Measurements from ENCODE around the gene PARP3.

Gene PARP3

DNA sequence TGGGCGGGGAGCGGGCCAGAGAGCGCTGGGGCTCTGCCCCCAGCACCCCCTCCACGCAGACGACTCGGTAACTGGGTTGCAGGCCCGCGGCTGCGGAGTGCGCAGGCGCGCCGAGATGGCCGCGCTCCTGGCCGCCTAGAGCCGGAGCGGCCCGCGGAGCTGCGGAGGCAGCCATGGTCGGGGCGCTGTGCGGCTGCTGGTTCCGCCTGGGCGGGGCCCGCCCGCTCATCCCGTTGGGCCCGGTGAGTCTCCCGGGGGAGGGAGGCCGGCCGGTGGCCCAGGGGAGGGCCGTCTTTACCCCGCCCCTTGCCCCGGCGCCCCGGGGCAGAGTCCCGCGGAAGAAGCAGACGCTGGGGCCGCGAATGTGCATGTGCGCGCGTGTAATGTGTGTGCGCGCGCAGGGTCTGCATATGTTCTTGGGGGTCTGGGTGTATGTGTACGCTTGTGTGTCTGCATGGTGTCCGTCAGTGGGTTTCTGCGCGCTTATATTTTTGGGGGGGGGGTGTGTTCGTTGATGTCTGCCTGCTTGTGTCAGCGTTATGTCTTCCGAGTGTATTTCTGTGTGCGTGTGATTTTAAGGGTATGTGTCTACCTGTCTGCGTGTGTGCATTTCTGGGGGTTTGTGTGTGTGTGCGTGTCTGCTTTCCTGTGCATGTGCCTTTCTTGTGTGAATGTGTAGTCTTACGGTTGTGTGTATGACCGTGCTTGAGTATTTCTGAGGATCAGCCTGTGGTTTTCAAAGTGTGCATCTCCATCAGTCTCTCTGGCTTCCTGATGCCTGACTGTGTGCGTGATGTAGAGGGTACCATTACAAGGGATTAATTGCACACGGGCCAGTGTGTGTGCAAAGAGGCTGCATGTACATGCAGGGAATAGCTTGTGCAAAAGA, 33.0 kb downstream of the PARP3 start, which contains the start of gene ABHD14A:
Gene ABHD14A, plus strand, starts transcription at position 102 of the 889 bp plus-strand sequence. Its CDS starts 72 bp downstream, at position 174.
- H3K4me1 ChIP-seq (ENCODE audit: control insufficient read depth, insufficient read depth, low read length, poor library complexity, severe bottlenecking) = peaks cover 12% of the 10 kb centered on the region
- H3K36me3 ChIP-seq (ENCODE audit: control insufficient read depth, insufficient read depth, low read length) = no peaks in the 10 kb centered on the region
- H3K27me3 ChIP-seq (replicated peaks; ENCODE audit: control insufficient read depth, insufficient read depth, low read length, poor library complexity, severe bottlenecking) = no peaks in the 10 kb centered on the region
- peak within 1 kb of the TSS; percentile 64 for H3K27ac ChIP-seq (ENCODE audit: insufficient read depth, low read length, poor library complexity, severe bottlenecking)
- DNase-seq = peak; percentile 71 to 77 (median 71)
- no peaks in the 10 kb centered on the region for H3K9me3 ChIP-seq (ENCODE audit: control insufficient read depth, low read length)
- peak within 1 kb of the TSS; percentile 94 for H3K4me3 ChIP-seq (ENCODE audit: insufficient read depth, low read depth, low read length, poor library complexity, severe bottlenecking)

- H3K4me1 ChIP-seq (ENCODE audit: control insufficient read depth, insufficient read depth, low read length, poor library complexity, severe bottlenecking) = peaks cover 12% of the 10 kb centered on the region
- H3K4me3 ChIP-seq (ENCODE audit: insufficient read depth, low read depth, low read length, poor library complexity, severe bottlenecking) = peak overlapping the region; percentile 94
- H3K27me3 ChIP-seq (replicated peaks; ENCODE audit: control insufficient read depth, insufficient read depth, low read length, poor library complexity, severe bottlenecking) = no peaks in the 10 kb centered on the region
- DNase-seq = no peak
- H3K9me3 ChIP-seq (ENCODE audit: control insufficient read depth, low read length) = no peaks in the 10 kb centered on the region
- H3K27ac ChIP-seq (ENCODE audit: insufficient read depth, low read length, poor library complexity, severe bottlenecking) = peak overlapping the region; percentile 64
- H3K36me3 ChIP-seq (ENCODE audit: control insufficient read depth, insufficient read depth, low read length) = no peaks in the 10 kb centered on the region
Measured at GRCh38 chr3:51975852-51976549, 33.8 kb downstream of the PARP3 start.

DNA sequence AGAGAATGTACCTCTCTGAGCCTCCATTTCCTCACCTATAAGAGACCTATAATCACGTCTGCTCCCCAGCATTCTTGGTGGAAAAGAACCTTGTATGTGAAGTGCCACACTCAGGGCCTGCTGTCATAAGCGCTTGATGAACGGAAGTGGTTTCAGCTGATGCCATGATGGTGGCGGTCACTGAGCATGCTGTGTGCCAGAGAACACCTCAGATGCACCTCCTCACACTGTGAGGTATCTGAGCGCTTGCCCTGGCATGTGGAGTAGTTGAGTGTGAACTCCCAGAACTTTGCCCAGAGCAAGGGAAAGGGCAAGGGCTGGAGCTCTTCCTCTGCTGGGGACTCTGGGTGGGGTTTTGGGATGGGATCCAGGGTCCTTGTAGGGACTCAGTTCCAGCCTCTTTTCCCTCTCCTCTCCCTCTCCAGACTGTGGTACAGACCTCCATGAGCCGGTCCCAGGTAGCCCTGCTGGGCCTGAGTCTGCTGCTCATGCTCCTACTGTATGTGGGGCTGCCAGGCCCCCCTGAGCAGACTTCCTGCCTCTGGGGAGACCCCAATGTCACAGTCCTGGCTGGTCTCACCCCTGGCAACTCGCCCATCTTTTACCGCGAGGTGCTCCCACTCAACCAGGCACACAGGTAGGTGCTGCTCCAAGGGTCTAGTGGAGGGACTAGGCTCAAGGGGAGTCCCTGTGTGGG, 35.4 kb downstream of the PARP3 start:
- Histone ChIP-seq H3K4me3 (ENCODE audit: insufficient read depth, low read depth, low read length, poor library complexity, severe bottlenecking) (no peak overlapping the region), H3K27ac (ENCODE audit: insufficient read depth, low read length, poor library complexity, severe bottlenecking) (no peak overlapping the region), H3K4me1 (ENCODE audit: control insufficient read depth, insufficient read depth, low read length, poor library complexity, severe bottlenecking) (peaks cover 20% of the 10 kb centered on the region), H3K9me3 (ENCODE audit: control insufficient read depth, low read length) (no peaks in the 10 kb centered on the region), H3K27me3 (replicated peaks; ENCODE audit: control insufficient read depth, insufficient read depth, low read length, poor library complexity, severe bottlenecking) (no peaks in the 10 kb centered on the region), H3K36me3 (ENCODE audit: control insufficient read depth, insufficient read depth, low read length) (no peaks in the 10 kb centered on the region)
- DNase-seq = peak in 2 of 3 donors; percentile 22 to 27

GRCh38 chr3:51978143-51978502, 36.0 kb downstream of the PARP3 start:
- no peak overlapping the region for H3K27ac ChIP-seq (ENCODE audit: insufficient read depth, low read length, poor library complexity, severe bottlenecking)

GRCh38 chr3:51980253-51980652, 38.1 kb downstream of the PARP3 start:
- Histone ChIP-seq H3K4me3 (ENCODE audit: insufficient read depth, low read depth, low read length, poor library complexity, severe bottlenecking) (no peak overlapping the region), H3K4me1 (ENCODE audit: control insufficient read depth, insufficient read depth, low read length, poor library complexity, severe bottlenecking) (peaks cover 17% of the 10 kb centered on the region), H3K27me3 (replicated peaks; ENCODE audit: control insufficient read depth, insufficient read depth, low read length, poor library complexity, severe bottlenecking) (no peaks in the 10 kb centered on the region), H3K9me3 (ENCODE audit: control insufficient read depth, low read length) (no peaks in the 10 kb centered on the region), H3K36me3 (ENCODE audit: control insufficient read depth, insufficient read depth, low read length) (no peaks in the 10 kb centered on the region), H3K27ac (ENCODE audit: insufficient read depth, low read length, poor library complexity, severe bottlenecking) (no peak overlapping the region)
- no peak for DNase-seq

More at GRCh38 chr3:51978143-51978502, 36.0 kb downstream of the PARP3 start:
- H3K27me3 ChIP-seq (replicated peaks; ENCODE audit: control insufficient read depth, insufficient read depth, low read length, poor library complexity, severe bottlenecking) = no peaks in the 10 kb centered on the region
- peaks cover 23% of the 10 kb centered on the region for H3K4me1 ChIP-seq (ENCODE audit: control insufficient read depth, insufficient read depth, low read length, poor library complexity, severe bottlenecking)
- no peaks in the 10 kb centered on the region for H3K9me3 ChIP-seq (ENCODE audit: control insufficient read depth, low read length)
- H3K36me3 ChIP-seq (ENCODE audit: control insufficient read depth, insufficient read depth, low read length) = no peaks in the 10 kb centered on the region
- DNase-seq = no peak
- no peak overlapping the region for H3K4me3 ChIP-seq (ENCODE audit: insufficient read depth, low read depth, low read length, poor library complexity, severe bottlenecking)

GRCh38 chr3:51982352-51982837, 40.2 kb downstream of the PARP3 start:
- no peaks in the 10 kb centered on the region for H3K9me3 ChIP-seq (ENCODE audit: control insufficient read depth, low read length)
- peak overlapping the region; percentile 71 for H3K27ac ChIP-seq (ENCODE audit: insufficient read depth, low read length, poor library complexity, severe bottlenecking)
- DNase-seq = no peak
- H3K36me3 ChIP-seq (ENCODE audit: control insufficient read depth, insufficient read depth, low read length) = no peaks in the 10 kb centered on the region
- H3K4me1 ChIP-seq (ENCODE audit: control insufficient read depth, insufficient read depth, low read length, poor library complexity, severe bottlenecking) = peaks cover 13% of the 10 kb centered on the region
- peak overlapping the region; percentile 61 for H3K4me3 ChIP-seq (ENCODE audit: insufficient read depth, low read depth, low read length, poor library complexity, severe bottlenecking)
- H3K27me3 ChIP-seq (replicated peaks; ENCODE audit: control insufficient read depth, insufficient read depth, low read length, poor library complexity, severe bottlenecking) = no peaks in the 10 kb centered on the region

DNA sequence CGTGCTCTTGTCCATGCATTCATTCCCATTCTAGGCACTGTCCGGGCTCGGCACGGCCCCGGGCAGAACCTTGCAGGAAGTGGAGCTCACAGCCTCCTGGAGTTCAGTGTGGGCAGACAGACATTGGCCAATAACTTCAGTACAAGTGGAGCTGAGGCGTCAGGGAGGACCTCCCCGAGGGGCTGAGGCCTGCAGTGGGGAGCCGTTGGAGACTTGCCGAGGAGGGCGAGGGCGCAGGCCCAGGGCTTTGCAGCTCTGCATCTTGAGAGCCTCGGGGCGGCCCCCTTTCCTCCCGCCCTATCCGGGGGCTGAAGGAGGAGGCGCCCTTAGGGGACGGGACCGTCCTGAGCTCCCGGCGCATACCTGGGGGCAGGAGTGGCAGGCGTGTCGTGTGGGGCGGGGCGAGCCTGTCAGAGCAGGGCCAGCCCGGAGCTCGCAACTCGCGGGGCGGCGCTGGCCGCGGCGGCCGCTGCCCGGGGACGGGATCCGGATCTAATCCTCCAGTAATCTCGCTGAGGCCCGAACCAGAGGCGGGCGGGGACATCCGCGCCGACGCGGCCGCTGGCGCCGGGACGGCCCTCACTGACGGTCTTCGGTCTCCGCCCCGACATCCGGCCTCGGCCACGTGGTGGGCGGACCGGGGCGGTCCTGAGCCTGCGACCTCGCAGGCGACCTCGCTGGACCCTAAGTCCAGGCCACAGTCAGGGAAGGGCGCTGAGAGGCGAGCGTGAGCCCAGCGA, 40.8 kb downstream of the PARP3 start, which contains the start of gene ACY1:
Gene ACY1, plus strand, starts transcription at position 698 of the 740 bp plus-strand sequence. CDS start 530 bp downstream, outside the sequence.
- H3K27me3 ChIP-seq (replicated peaks; ENCODE audit: control insufficient read depth, insufficient read depth, low read length, poor library complexity, severe bottlenecking) = no peaks in the 10 kb centered on the region
- H3K9me3 ChIP-seq (ENCODE audit: control insufficient read depth, low read length) = no peaks in the 10 kb centered on the region
- peak within 1 kb of the TSS; percentile 71 for H3K27ac ChIP-seq (ENCODE audit: insufficient read depth, low read length, poor library complexity, severe bottlenecking)
- DNase-seq = peak; percentile 61 to 68 (median 67)
- peaks cover 11% of the 10 kb centered on the region for H3K4me1 ChIP-seq (ENCODE audit: control insufficient read depth, insufficient read depth, low read length, poor library complexity, severe bottlenecking)
- no peaks in the 10 kb centered on the region for H3K36me3 ChIP-seq (ENCODE audit: control insufficient read depth, insufficient read depth, low read length)
- peak within 1 kb of the TSS; percentile 61 for H3K4me3 ChIP-seq (ENCODE audit: insufficient read depth, low read depth, low read length, poor library complexity, severe bottlenecking)

DNA sequence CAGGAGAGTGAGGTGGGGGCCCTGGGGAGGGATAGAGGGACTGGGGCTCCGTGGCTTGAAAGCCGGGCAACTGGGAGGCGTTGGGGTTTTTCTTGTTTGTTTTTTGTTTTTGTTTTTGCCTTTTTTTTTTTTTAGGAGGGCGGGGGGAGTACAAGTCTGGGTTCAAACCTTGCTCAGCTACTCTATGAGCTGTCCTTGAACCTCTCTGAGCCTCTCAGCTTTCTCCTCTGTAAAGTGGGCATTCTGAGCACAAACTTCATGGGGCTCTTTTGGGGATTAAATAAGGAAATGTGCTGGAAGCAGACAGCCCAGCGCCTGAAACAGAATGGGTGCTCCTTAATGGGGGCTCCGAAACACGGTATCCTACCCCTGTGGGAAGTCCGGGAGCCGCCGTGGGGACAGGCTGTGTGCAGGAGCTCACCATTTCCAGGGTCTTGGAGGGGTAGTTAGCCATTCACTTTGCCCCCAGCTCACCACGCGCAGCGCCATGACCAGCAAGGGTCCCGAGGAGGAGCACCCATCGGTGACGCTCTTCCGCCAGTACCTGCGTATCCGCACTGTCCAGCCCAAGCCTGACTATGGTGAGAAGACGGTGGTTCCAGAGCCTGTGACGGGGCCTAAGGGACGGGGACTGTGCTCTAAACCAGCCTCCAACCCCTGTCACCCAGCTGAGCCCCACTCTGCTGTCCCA, 41.6 kb downstream of the PARP3 start:
- peaks cover 11% of the 10 kb centered on the region for H3K4me1 ChIP-seq (ENCODE audit: control insufficient read depth, insufficient read depth, low read length, poor library complexity, severe bottlenecking)
- no peaks in the 10 kb centered on the region for H3K27me3 ChIP-seq (replicated peaks; ENCODE audit: control insufficient read depth, insufficient read depth, low read length, poor library complexity, severe bottlenecking)
- H3K27ac ChIP-seq (ENCODE audit: insufficient read depth, low read length, poor library complexity, severe bottlenecking) = peak overlapping the region; percentile 71
- H3K9me3 ChIP-seq (ENCODE audit: control insufficient read depth, low read length) = no peaks in the 10 kb centered on the region
- peak overlapping the region; percentile 61 for H3K4me3 ChIP-seq (ENCODE audit: insufficient read depth, low read depth, low read length, poor library complexity, severe bottlenecking)
- no peaks in the 10 kb centered on the region for H3K36me3 ChIP-seq (ENCODE audit: control insufficient read depth, insufficient read depth, low read length)
- DNase-seq = no peak

DNA sequence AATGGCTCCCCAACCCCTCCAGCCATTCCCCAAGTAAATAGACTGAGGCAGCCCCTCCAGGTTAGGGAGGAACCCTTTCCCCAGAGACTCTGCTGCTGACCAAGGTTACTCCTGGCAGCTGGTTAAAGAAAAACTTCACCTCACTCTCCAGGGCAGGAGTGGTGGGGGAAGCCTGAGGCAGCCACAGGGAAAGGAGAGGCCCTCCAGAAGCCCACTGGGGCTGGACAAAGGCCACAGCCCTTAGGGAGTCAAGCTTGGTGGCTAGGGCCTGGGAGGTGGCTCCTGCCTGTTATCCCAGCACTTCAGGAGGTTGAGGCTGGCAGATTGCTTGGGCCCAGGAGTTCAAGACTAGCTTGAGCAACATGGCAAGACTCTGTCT, 42.1 kb downstream of the PARP3 start:
- H3K4me3 ChIP-seq (ENCODE audit: insufficient read depth, low read depth, low read length, poor library complexity, severe bottlenecking) = no peak overlapping the region
- H3K4me1 ChIP-seq (ENCODE audit: control insufficient read depth, insufficient read depth, low read length, poor library complexity, severe bottlenecking) = peaks cover 11% of the 10 kb centered on the region
- no peak overlapping the region for H3K27ac ChIP-seq (ENCODE audit: insufficient read depth, low read length, poor library complexity, severe bottlenecking)
- DNase-seq = no peak
- H3K9me3 ChIP-seq (ENCODE audit: control insufficient read depth, low read length) = no peaks in the 10 kb centered on the region
- H3K27me3 ChIP-seq (replicated peaks; ENCODE audit: control insufficient read depth, insufficient read depth, low read length, poor library complexity, severe bottlenecking) = no peaks in the 10 kb centered on the region
- no peaks in the 10 kb centered on the region for H3K36me3 ChIP-seq (ENCODE audit: control insufficient read depth, insufficient read depth, low read length)
